GM21528 (cell line): ENCODE data around the gene SERINC3.
"Not testable (repeated sequence)": the region's sequence is repeated elsewhere in the genome, so short reads cannot be mapped to it uniquely, and the experiment has no call there.

Experiments used
- ATAC-seq: cut with Tn5 transposase; IDR thresholded peaks from one replicate; pipeline ENCODE4 v1.9.1; 2021; ENCODE audit warnings: mild to moderate bottlenecking, moderate library complexity; ENCODE audit not compliant: unreplicated experiment, low FRiP score

Gene SERINC3

GRCh38 chr20:44495257-44495656, 26.6 kb downstream of the SERINC3 start:
- ATAC-seq: no peak

DNA sequence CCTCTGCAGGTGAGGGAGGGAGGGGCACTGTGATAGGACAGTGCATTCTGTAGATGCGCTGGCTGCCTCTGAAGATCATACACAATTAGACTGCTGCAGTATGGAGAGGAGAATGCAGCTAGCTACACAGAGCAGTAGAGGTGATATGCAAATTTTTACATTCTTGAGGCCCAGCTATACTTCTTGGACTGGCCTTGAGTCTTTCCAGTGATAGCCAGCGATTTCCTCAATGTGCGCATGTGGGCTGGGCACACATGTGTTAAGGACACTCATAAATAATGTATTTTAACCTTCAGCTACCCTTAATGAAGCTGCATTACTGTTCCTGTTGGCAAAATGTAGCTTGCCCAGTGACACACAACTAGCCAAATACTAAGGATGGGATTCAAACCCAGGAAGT, 27.2 kb downstream of the SERINC3 start:
- ATAC-seq: no peak

DNA sequence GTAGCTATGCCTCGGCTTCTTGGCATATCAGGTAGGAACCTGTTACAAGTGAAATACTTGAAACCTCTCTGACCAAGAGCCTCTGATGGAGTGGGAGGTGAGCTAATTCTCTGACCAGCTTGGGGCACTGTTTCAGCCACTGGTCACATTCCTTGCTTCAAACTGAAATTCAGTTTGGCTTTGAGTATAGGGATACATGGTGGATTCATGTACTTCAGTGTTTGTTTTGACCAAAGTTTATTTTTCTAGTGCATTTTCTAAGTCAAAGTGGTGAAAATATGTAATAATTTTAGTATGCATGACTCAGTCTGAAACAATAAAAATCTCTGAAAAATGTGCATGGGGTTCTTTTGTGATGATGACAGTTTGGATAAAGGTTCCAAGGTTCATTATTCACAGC, 27.6 kb downstream of the SERINC3 start:
- no peak for ATAC-seq

GRCh38 chr20:44491635-44492395, 30.1 kb downstream of the SERINC3 start:
- ATAC-seq: no peak

GRCh38 chr20:44489931-44490330, 31.9 kb downstream of the SERINC3 start:
- ATAC-seq: no peak

GRCh38 chr20:44489223-44489622, 32.6 kb downstream of the SERINC3 start:
- ATAC-seq: no peak

DNA sequence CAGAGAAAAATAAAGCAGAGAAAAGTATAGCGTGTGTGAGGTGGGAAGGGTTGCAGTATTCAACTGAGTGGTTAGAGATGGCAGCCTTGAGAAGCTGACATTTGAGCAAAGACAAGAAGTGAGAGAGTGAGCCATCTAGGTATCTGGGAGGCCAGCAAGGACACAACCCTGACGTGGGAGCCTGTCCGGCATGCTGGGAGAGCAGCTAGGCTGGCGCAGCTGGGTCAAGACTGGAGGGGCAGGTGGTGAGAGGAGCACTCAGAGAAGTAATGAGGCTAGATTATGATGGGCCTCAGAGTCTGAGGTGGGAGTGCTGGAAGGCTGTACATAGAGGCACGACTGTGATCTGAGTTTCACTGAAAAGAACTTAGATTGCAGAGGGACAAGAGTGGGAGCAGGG, 33.3 kb downstream of the SERINC3 start:
- ATAC-seq: no peak

DNA sequence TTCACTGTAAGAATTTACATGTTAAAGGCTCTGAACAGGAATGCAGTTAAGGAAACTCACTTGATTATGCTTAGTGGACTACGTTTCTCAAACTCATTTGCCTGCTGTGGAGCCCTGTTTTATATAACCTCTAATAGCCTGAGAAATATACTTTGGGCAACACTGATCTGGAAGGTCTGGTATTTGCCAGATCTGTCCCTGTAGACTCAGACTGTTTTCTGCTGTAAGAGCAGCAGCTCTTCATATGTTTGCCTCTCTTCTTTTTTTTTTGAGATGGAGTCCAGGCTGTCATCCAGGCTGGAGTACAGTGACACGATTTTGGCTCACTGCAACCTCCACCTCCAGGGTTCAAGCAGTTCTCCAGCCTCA, 36.1 kb downstream of the SERINC3 start:
- no peak for ATAC-seq

DNA sequence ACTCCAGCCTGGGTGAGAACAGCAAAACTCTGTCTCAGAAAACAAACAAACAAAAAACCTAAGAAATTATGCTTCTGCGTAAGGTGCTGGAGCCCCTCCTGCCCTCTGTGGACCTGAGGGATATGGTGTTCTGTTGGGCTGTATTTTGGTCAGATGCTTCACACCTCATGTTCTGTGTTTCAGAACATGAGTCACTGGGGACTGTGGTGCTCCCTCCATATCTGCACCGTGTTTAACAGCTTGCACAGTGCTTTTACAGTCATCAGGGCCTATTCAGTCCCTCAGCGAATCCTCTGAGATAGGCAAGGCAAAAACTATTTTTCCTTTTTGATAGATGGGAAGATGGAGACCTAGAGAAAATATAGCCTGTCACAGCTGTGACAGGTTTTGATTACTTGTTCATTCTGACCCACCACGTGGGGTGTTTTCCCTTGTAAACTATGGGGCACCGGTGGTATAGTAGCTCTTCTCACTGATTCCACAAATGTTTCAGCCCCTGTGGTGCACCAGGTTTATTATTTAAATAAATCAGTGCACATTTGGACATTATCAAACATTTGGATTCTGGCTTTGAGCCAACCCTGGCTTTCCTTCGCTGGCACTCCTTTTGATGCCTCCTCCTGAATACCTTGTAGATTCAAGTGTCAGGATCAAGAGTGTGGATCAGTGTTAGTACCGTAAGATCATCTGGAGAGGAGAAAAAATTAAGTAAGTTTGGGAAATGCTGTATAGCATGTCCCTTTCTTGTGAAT, 36.6 kb downstream of the SERINC3 start:
- ATAC-seq: no peak

DNA sequence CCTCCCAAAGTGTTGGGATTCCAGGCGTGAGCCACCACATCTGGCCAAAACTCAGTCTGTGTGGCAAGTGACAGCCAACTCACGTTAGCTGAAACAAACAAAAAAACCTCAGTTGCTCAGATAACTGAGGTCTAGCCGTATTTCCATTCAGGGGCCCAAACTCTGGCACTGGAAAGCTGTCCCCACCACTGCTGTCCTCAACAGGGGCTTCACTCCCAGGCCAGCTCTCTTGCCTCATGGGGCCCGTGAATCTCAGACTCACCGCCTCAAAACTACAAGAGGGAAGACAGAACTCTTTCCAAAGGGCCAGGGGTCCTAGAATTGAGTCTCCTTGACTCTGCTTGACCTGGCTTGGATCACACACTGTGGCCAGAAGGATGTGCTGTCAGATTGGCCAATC, 38.8 kb downstream of the SERINC3 start:
- ATAC-seq: no peak

- ATAC-seq: no peak
Measured at GRCh38 chr20:44481719-44482416, 40.0 kb downstream of the SERINC3 start.

DNA sequence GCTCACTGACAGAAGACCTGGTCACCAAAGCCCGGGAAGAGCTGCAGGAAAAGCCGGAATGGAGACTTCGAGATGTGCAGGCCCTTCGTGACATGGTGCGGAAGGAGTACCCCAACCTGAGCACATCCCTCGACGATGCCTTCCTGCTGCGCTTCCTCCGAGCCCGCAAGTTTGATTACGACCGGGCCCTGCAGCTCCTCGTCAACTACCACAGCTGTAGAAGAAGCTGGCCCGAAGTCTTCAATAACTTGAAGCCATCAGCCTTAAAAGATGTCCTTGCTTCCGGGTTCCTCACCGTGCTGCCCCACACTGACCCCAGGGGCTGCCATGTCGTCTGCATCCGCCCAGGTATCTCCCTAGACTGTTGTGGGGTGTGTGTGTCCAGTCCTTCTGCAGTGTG, 41.8 kb downstream of the SERINC3 start:
- no peak for ATAC-seq

- no peak for ATAC-seq
Measured at GRCh38 chr20:44479643-44480042, 42.2 kb downstream of the SERINC3 start.

- ATAC-seq: no peak
Measured at GRCh38 chr20:44478206-44478605, 43.7 kb downstream of the SERINC3 start.

GRCh38 chr20:44477151-44477550, 44.7 kb downstream of the SERINC3 start:
- ATAC-seq: no peak

GRCh38 chr20:44475694-44476560, 45.9 kb downstream of the SERINC3 start, which contains the start of gene TTPAL:
TTPAL (plus strand) TSS chr20:44475874; CDS start chr20:44480000, 4,126 bp downstream.
- ATAC-seq: peak; percentile 84

DNA sequence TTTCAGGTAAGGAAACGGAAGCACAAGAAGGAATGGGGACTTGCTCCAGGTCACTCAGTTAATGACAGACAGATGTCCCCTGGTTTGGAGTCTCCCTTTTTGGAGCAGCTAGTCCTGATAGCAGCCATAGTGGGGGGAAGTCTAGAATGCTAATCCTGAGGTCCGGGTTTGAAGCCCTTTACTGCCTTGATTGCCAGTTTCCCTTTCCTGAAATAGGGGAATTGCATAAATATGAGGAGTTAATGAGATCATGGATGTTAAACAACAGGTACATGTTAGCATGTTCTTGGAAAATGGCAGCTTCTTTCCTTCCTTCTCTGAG, 46.5 kb downstream of the SERINC3 start:
- no peak for ATAC-seq

- ATAC-seq: not testable (repeated sequence)
Measured at GRCh38 chr20:44472283-44472682, 49.6 kb downstream of the SERINC3 start.

- no peak for ATAC-seq
Measured at GRCh38 chr20:44471481-44471882, 50.4 kb downstream of the SERINC3 start.

DNA sequence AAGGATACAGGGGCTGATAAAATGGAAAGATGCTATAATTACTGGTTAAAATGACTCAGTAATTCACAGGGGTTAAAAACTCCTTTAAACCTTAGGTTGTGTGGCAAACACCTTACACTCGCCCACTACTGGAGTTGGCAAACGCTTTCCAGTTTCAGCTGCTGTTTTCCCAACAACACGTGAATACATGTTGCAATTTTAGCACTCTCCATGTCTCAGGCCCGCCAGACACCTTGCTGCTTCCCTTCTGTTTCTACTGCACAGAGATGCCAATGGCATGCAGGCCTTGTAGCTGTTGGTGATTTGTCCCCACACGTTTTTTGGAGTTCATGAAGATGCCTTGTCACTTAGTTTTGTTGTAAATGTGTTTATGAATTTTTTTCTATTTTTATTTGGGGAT, 51.5 kb downstream of the SERINC3 start:
- ATAC-seq: no peak
